Activated CD8-positive, alpha-beta memory T cell treated with anti-CD3 and anti-CD28 coated beads for 24 hours (primary cell): ENCODE measurements around the gene TNS1.

ENCODE experiments used
- DNase-seq: peaks from one replicate; pipeline ENCODE4 v3.0.0-alpha.2; 2020

TNS1 gene

GRCh38 chr2:217926801-217927200 lies 76.0 kb downstream of the TNS1 start:
- no peak for DNase-seq

GRCh38 chr2:217924346-217924901 lies 78.4 kb downstream of the TNS1 start:
- DNase-seq: no peak

- no peak for DNase-seq
Observed at GRCh38 chr2:217923007-217923686, 79.6 kb downstream of the TNS1 start.

GRCh38 chr2:217922101-217923006 lies 80.4 kb downstream of the TNS1 start:
- no peak for DNase-seq

- DNase-seq: no peak
Observed at GRCh38 chr2:217920879-217921603, 81.8 kb downstream of the TNS1 start.

- DNase-seq: no peak
Observed at GRCh38 chr2:217919781-217920351, 82.9 kb downstream of the TNS1 start.

- DNase-seq: no peak
Observed at GRCh38 chr2:217919204-217919603, 83.6 kb downstream of the TNS1 start.

- no peak for DNase-seq
Observed at GRCh38 chr2:217918308-217919024, 84.3 kb downstream of the TNS1 start.

GRCh38 chr2:217916504-217917254 lies 86.1 kb downstream of the TNS1 start:
- DNase-seq: no peak

GRCh38 chr2:217915706-217916105 lies 87.1 kb downstream of the TNS1 start:
- no peak for DNase-seq

- no peak for DNase-seq
Observed at GRCh38 chr2:217914878-217915277, 87.9 kb downstream of the TNS1 start.

- no peak for DNase-seq
Observed at GRCh38 chr2:217914078-217914477, 88.7 kb downstream of the TNS1 start.

GRCh38 chr2:217913436-217913835 lies 89.4 kb downstream of the TNS1 start:
- DNase-seq: no peak

GRCh38 chr2:217912098-217913024 lies 90.4 kb downstream of the TNS1 start:
- no peak for DNase-seq

- DNase-seq: no peak
Observed at GRCh38 chr2:217911283-217912097, 91.3 kb downstream of the TNS1 start.

- DNase-seq: no peak
Observed at GRCh38 chr2:217910875-217911212, 92.0 kb downstream of the TNS1 start.

GRCh38 chr2:217909156-217909820 lies 93.5 kb downstream of the TNS1 start:
- DNase-seq: no peak

GRCh38 chr2:217908544-217908943 lies 94.3 kb downstream of the TNS1 start:
- DNase-seq: no peak

GRCh38 chr2:217907266-217907665 lies 95.5 kb downstream of the TNS1 start:
- DNase-seq: no peak
